SIG-M5 (cell line): Measurements from ENCODE around the gene MB21D2.
"Not testable (repeated sequence)": the region's sequence is repeated elsewhere in the genome, so short reads cannot be mapped to it uniquely, and the experiment has no call there.

ENCODE experiments used
- DNase-seq: peaks from one replicate; lab custom pipeline; 2025; lab: John Stamatoyannopoulos, UW

MB21D2 gene

DNA sequence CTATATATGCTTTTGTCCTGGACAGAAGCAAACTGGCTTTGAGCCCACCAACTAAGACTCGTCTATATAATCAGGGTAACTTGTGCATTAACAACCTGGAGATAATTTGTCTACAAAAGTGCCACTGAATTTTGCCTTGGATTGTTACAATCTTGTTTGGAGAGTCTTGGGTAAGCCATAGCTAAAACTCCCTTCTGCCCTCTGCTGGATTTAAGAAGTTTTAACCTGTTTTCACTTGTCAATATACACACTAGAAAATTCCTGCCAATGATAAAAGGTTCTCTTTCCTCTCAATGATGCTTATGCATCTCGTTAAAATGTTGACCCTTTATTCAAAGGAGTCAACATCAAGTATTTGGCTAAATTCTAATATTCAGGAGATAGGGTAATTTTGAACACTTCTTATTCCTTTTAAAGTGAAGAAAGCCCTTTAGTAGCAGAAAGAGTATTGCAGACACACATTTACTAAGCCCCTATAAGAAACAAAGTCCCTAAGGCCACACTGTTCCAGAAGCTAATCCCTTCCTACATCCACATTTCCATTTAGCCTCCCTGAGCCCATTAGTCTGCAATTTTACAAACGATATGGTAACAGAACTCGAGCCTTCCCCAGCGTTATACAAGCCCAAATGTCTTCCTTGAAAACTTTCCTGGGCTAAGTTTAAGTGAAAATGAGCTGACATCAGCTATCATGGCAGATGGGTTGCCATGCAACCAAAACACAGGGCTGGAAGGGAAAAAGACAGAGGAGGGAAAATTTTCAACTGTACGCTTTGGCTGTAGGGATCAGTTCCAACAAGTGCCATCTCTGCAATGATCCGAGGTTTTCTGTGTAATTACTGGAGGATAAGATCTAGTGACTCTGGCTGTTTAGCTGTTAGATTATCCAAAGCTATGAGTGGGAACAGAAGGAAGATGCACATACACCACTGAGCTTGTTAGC, 114.4 kb downstream of the MB21D2 start:
- no peak for DNase-seq

DNA sequence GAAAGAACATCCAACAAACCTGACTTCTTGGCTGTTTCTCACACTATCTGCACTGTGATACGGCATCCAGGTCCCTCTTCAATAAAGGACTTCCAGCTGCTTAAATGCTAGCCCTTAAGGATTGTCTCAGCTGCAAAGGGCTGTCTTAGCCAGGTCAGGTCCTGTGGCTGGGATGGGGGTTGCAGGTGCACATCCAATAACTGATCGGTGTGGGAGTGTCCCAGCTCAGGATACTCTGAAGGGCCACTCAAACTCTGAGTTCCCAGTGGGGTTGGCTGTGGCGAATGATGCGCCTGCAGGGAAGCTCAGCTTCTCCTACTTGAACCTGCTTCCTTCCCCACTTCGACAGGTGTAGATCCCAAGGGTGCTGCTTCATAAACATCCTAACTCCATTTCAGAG, 115.7 kb downstream of the MB21D2 start:
- DNase-seq = no peak

DNA sequence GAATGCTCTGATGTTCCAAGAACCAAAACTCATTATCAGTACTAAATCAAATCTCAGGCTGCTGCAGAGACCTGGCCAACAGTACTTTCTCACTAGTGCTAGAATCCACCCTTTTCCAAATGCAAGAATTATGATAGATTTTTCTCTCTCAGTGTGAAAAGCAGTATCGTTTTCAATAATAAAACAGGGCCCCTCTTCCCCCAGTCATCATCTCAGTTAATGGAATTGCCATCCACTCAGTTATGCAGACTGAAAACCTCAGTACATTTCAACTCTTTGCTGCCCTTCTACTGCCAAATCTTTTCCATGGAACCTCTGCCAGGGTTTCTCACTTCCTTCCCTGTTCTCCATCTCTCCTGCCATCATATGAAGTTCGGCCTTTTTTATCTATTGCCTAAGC, 117.9 kb downstream of the MB21D2 start:
- no peak for DNase-seq

DNA sequence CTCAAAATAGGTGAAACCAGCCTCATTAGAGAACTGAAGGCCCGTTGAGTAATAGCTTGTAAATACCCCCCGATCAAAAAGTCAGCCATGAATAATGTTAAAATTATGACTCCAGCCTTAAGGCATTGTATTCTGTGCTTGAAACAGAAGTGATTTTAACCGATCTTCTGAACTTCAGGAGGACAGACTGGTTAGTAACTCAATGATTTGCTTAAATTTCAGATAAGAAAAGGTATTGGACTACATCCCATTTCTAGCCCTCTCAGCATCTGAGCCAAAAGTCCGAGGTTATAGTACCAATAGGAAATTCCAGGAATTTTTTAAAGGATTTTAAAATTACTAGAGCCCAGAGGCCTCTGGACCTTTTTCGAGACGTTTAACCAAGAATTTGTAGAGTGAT, 122.6 kb downstream of the MB21D2 start:
- DNase-seq = no peak

DNA sequence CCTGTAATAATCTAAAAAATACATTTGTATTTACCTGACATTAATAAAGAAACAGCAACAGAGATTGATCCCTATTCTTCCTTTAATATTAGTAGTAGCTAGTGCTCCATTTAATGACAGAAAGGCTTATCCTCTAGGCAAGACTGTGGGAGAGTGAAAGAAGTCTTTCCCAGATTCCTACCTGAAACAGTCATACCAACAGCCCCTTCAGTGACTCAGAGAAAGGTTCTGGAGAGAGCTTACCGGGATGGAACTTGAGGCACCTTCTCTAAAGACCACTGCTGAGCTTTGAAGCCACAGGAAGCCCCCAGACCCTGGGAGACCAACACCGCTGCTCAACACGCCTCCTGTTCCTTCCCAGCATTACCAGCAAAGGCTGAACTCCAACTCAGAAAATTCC, 123.4 kb downstream of the MB21D2 start:
- DNase-seq = no peak

DNA sequence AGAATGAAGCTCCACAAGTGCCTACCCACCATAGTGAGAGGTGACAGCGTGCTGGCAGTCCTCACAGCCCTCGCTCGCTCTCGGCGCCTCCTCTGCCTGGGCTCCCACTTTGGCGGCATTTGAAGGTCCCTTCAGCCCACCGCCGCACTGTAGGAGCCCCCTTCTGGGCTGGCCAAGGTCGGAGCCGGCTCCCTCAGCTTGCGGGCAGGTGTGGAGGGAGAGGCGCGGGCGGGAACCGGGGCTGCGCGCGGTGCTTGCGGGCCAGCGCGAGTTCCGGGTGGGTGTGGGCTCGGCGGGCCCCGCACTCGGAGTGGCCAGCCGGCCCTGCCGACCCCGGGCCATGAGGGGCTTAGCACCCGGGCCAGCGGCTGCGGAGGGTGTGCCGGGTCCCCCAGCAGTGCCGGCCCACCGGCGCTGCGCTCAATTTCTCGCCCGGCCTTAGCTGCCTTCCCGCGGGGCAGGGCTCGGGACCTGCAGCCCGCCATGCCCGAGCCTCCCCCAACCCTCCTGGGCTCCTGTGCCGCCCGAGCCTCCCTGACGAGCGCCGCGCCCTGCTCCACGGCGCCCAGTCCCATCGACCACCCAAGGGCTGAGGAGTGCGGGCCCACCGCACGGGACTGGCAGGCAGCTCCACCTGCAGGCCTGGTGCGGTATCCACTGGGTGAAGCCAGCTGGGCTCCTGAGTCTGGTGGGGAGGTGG, 128.7 kb downstream of the MB21D2 start:
- not testable (repeated sequence) for DNase-seq

DNA sequence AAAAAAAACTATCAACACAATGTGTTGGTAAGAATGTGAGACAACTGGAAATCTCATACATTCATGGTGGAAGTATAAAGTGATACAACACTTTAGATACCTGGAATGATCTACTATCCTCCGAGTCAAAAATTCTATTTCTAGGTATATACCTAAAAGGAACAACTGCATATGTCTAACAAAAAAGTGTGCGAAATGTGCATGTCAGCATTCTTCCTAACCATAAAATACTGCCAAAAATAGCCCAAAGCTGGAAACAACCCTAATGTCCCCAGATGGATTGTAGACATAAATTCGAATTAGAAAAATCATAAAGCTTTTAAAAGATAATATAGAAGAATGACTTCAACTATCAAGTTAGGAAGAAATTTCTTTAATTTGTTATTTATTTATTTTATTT, 139.1 kb downstream of the MB21D2 start:
- no peak for DNase-seq

DNA sequence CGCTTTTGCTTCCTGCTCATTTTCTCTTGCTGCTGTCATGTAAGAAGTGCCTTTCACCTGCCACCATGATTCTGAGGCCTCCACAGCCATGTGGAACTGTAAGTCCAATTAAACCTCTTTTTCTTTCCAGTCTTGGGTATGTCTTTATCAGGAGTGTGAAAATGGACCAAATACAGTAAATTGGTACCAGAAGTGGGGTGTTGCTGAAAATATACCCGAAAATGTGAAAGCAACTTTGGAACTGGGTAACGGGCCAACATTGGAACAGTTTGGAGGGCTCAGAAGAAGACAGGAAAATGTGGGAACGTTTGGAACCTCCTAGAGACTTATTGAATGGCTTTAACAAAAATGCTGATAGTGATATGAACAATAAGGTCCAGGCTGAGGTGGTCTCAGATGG, 143.3 kb downstream of the MB21D2 start:
- not testable (repeated sequence) for DNase-seq

DNA sequence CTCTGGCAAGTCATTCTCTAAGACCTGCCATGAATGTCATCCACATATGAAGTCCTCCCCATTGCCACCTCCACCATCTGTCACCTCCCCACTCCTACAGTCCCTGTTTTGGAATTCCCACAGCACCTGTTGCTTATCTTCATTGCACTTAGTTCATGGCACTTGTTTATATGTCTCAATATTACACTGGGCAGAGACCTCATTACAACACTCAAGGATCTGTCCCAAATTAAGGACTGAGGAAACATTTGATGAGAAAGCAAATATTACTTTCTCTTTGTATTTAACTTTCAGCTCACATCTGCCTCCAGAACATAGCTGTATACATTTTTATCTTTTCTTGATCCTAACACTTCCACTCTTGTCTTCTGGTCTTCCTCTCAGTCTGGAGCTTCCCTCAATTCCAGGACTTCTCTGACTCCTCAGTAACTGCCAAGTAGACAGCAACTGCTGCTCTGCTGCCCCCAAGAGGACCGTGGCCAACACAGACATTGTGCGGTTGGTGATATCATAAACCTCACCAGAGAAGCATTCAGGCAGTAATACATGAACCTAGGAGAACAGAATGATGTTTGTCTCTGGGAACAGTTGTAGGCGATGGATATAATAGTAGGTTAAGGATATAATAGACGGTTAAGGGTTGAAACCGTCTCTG, 145.3 kb downstream of the MB21D2 start:
- no peak for DNase-seq

DNA sequence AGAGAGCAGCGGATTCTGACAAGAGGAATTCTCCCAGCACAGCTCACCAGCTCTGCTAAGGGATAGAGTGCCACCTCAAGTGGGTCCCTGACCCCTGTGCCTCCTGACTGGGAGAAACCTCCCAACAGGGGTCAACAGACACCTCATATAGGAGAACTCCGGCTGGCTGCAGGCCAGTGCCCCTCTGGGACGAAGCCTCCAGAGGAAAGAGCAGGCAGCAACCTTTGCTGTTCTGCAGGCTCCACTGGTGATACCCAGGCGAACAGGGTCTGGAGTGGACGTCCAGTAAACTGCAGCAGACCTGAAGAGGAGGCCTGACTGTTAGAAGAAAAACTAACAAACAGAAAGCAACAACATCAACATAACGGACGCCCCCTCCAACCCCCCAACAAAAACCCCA, 159.0 kb downstream of the MB21D2 start:
- no peak for DNase-seq

DNA sequence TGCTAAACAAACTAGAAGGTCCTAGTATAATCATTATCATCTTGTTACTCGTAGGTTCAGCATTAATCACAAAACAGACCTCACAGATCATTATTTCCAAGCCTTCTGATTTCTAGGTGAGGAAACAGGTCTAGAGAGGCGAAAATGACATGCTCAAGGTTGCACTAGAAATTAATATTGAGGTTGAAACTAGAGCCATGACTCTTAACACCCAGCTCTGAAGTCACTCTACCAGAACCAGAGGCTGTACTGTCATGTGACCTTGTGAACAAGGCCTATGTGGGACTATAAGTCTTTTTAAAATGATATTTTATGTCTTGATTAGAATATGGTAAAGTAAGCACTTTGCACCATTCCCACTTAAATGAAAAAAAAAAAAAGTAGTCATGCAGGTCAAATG, 166.5 kb downstream of the MB21D2 start:
- no peak for DNase-seq

DNA sequence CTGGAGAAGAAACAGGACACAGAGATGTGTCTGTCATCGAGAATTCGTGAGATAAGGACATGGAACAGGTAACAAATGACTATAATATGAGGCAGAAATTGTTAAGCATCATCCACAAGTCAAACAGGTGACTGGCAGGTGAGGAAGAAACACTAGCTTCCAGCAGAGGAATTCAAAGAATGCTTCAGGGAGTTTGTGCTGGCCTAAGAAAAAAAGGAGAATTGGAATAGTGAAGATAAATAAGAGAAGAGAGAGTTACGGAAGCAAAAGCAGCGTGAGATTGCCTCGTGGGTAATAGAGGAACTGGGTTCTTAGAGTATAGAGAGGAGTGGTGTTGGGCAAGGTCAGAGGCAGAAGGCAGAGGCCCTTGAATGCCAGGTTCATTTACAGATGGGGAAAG, 167.5 kb downstream of the MB21D2 start:
- no peak for DNase-seq

DNA sequence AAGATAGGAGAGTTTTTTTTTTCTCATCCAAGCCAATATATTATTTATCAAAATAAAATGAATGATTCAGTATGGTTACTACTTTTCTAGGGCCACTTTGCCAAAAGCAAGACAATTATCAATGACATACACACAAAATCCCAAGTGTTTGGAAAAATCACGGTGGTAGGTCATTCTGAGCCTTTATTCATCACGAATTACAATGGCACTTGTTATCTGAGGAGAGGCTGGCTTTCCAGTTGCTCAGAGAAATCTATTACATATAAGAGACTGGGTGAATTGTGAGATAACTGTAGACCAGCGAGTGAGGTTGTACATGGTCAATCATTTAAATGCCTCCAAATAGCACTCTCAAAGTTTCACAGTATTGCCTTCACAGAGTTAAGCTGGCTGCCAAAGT, 169.9 kb downstream of the MB21D2 start:
- no peak for DNase-seq

DNA sequence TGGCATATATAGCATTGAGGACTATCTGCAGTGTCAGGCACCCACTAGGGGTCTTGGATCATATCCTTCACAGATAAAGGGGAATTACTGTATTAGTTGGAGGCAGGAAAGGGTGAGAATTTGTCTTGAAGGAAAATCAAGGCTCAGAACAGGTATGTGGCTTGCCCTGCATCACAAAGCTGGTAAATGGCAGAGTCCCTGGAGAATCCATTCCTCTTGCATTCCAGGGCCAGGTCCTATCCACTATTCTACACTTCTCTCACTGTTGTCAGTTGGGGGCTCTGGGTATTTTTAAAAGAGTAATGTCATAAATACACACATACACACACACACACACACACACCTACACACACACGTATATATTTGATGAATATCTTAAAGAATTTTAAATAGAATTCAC, 170.5 kb downstream of the MB21D2 start:
- DNase-seq = no peak
